ENCODE results near the gene JADE2.
A peak's percentile ranks its signal among the peaks of the same experiment; 100 is the strongest.

JADE2 gene

GRCh38 chr5:134530301-134531077 is 5.0 kb downstream of the JADE2 start:
- no peak for DNase-seq

GRCh38 chr5:134533115-134533815 is 7.8 kb downstream of the JADE2 start:
- no peak for DNase-seq

- DNase-seq: no peak
Observed at GRCh38 chr5:134534058-134534725, 8.7 kb downstream of the JADE2 start.

GRCh38 chr5:134534726-134535110 is 9.2 kb downstream of the JADE2 start:
- DNase-seq: no peak

GRCh38 chr5:134536876-134537275 is 11.4 kb downstream of the JADE2 start:
- DNase-seq: no peak

GRCh38 chr5:134537297-134537696 is 11.8 kb downstream of the JADE2 start:
- no peak for DNase-seq

- DNase-seq: no peak
Observed at GRCh38 chr5:134538296-134538695, 12.8 kb downstream of the JADE2 start.

GRCh38 chr5:134539732-134540131 is 14.3 kb downstream of the JADE2 start:
- DNase-seq: no peak

GRCh38 chr5:134540747-134541733 is 15.6 kb downstream of the JADE2 start:
- DNase-seq: no peak

- no peak for DNase-seq
Observed at GRCh38 chr5:134541736-134542376, 16.4 kb downstream of the JADE2 start.

- DNase-seq: peak; percentile 67
Observed at GRCh38 chr5:134543820-134544614, 18.5 kb downstream of the JADE2 start.

GRCh38 chr5:134545070-134545868 is 19.8 kb downstream of the JADE2 start:
- peak; percentile 85 for DNase-seq

- DNase-seq: no peak
Observed at GRCh38 chr5:134547066-134547465, 21.6 kb downstream of the JADE2 start.

- no peak for DNase-seq
Observed at GRCh38 chr5:134547579-134547978, 22.1 kb downstream of the JADE2 start.

- no peak for DNase-seq
Observed at GRCh38 chr5:134547999-134548658, 22.7 kb downstream of the JADE2 start.

- no peak for DNase-seq
Observed at GRCh38 chr5:134549714-134550113, 24.2 kb downstream of the JADE2 start.

- no peak for DNase-seq
Observed at GRCh38 chr5:134550271-134551214, 25.1 kb downstream of the JADE2 start.

- DNase-seq: no peak
Observed at GRCh38 chr5:134551901-134552300, 26.4 kb downstream of the JADE2 start.

- no peak for DNase-seq
Observed at GRCh38 chr5:134552301-134552700, 26.8 kb downstream of the JADE2 start.

Data from GF-D8 (cell line).